K562 (cell line): ENCODE measurements around the gene C5orf24. TPM values are rescaled to one million over a fixed set of nuclear protein-coding genes. Genes with fewer than 3 reads are reported as not detected.

Experiments
- BACH1 ChIP-seq: fragments of 200-800 bp; sonication (Bioruptor generic); IDR thresholded peaks from 2 replicates; pipeline ENCODE4 v1.6.1; 2016; ENCODE audit warnings: missing genetic modification characterization, missing compliant biosample characterization
- BRD9 ChIP-seq: fragments of 450-650 bp; IDR thresholded peaks from 2 replicates; pipeline ENCODE4 v1.6.1; 2018; ENCODE audit warnings: low read depth; ENCODE audit not compliant: partially characterized antibody
- CBX3 ChIP-seq, 2 experiments: IDR thresholded peaks; 1 replicate in 1 of 2; 2 replicates in 1 of 2; pipeline ENCODE4 v1.6.1; 2012; ENCODE audit warnings: inconsistent platforms in 2 of 2, low read length in 2 of 2, borderline replicate concordance in 1 of 2, control low read depth in 1 of 2
- CGGBP1 ChIP-seq: fragments of 250-450 bp; sonication (Bioruptor Pico); IDR thresholded peaks from 2 replicates; pipeline ENCODE4 v1.9.0; 2021; ENCODE audit warnings: mild to moderate bottlenecking
- FIP1L1 ChIP-seq: fragments of 200-400 bp; formaldehyde crosslinking; IDR thresholded peaks from 2 replicates; pipeline ENCODE4 v1.6.1; 2018; ENCODE audit warnings: mild to moderate bottlenecking, low read depth, low read length; ENCODE audit not compliant: poor library complexity, severe bottlenecking
- HNRNPH1 ChIP-seq: fragments of 200-400 bp; formaldehyde crosslinking; optimal IDR thresholded peaks from 2 replicates; pipeline ENCODE3; 2017; ENCODE audit warnings: low read depth, mild to moderate bottlenecking, low read length, moderate library complexity
- HOXB6 ChIP-seq: fragments of 250-450 bp; sonication (Bioruptor Pico); IDR thresholded peaks from 2 replicates; pipeline ENCODE4 v1.5.1; 2022; ENCODE audit warnings: mild to moderate bottlenecking, borderline replicate concordance
- KAT8 ChIP-seq: fragments of 450-650 bp; IDR thresholded peaks from 2 replicates; pipeline ENCODE4 v1.6.1; 2016; ENCODE audit warnings: low read depth, mild to moderate bottlenecking
- MCM5 ChIP-seq: fragments of 450-650 bp; IDR thresholded peaks from 2 replicates; pipeline ENCODE4 v1.6.1; 2016; ENCODE audit warnings: low read depth
- PHB ChIP-seq: fragments of 250-450 bp; sonication (Bioruptor Pico); IDR thresholded peaks from 2 replicates; pipeline ENCODE4 v1.5.0; 2021
- POLR2AphosphoS5 ChIP-seq: IDR thresholded peaks from 2 replicates; pipeline ENCODE4 v1.6.1; 2011; ENCODE audit warnings: mild to moderate bottlenecking, low read depth, low read length, moderate library complexity; ENCODE audit not compliant: control insufficient read depth, insufficient read depth
- PTRF ChIP-seq: fragments of 450-650 bp; IDR thresholded peaks from 2 replicates; pipeline ENCODE4 v1.6.1; 2016; ENCODE audit warnings: mild to moderate bottlenecking, missing genetic modification characterization, missing compliant biosample characterization
- SP2 ChIP-seq: IDR thresholded peaks from 2 replicates; pipeline ENCODE4 v1.6.1; 2011; ENCODE audit warnings: mild to moderate bottlenecking, low read depth, low read length, moderate library complexity; ENCODE audit not compliant: poor library complexity, severe bottlenecking; ENCODE audit errors: extremely low read depth
- SUPT5H ChIP-seq: fragments of 450-650 bp; IDR thresholded peaks from 2 replicates; pipeline ENCODE4 v1.6.1; 2016
- TAF7 ChIP-seq: fragments of 450-650 bp; IDR thresholded peaks from 2 replicates; pipeline ENCODE4 v1.6.1; 2016; ENCODE audit warnings: missing genetic modification characterization, missing compliant biosample characterization
- TEAD4 ChIP-seq, 2 experiments: sonication (generic) in 1 of 2; formaldehyde crosslinking in 1 of 2; IDR thresholded peaks; 2 replicates each; pipeline versions ENCODE4 v1.6.1 to v1.8.0; 2012 to 2022; ENCODE audit warnings: borderline replicate concordance in 1 of 2, inconsistent platforms in 1 of 2, low read length in 1 of 2, mild to moderate bottlenecking in 1 of 2, missing genetic modification reagents in 1 of 2
- ZBTB2 ChIP-seq: fragments of 450-650 bp; IDR thresholded peaks from 2 replicates; pipeline ENCODE4 v1.6.1; 2016; ENCODE audit warnings: antibody characterized with exemption
- ZNF232 ChIP-seq: sonication (generic); formaldehyde crosslinking; IDR thresholded peaks from 2 replicates; pipeline ENCODE4 v1.8.0; 2022; ENCODE audit warnings: mild to moderate bottlenecking, missing genetic modification reagents
- ZNF431 ChIP-seq: sonication (generic); formaldehyde crosslinking; IDR thresholded peaks from 2 replicates; pipeline ENCODE4 v1.8.0; 2022; ENCODE audit warnings: mild to moderate bottlenecking, missing genetic modification reagents
- ZNF551 ChIP-seq: fragments of 250-450 bp; sonication (Bioruptor Pico); IDR thresholded peaks from 2 replicates; pipeline ENCODE4 v1.5.0; 2021; ENCODE audit warnings: mild to moderate bottlenecking, moderate library complexity
- ZNF830 ChIP-seq: fragments of 250-450 bp; sonication (Bioruptor Pico); IDR thresholded peaks from 2 replicates; pipeline ENCODE4 v1.5.0; 2021; ENCODE audit warnings: mild to moderate bottlenecking
- polyA plus RNA-seq, 8 experiments: library from polyadenylated mRNA; depleted of rRNA in 4 of 8; stranded (reverse) in 5 of 8; unstranded in 3 of 8; fragments of >200 nt; fragmentation: Nextera tagmentation in 2 of 8; fragmentation: Illumina TruSeq in 1 of 8; extraction: Ambion mirVana in 2 of 8; extraction: Trizol in 1 of 8; gene quantifications; 2 replicates each; pipeline versions ENCODE4 v1.2.1 to v1.2.3, GENCODE V29; 2011 to 2014; ENCODE audit warnings: inconsistent platforms in 1 of 8, missing spikeins in 1 of 8
- total RNA-seq, 7 experiments: library from RNA; depleted of rRNA in 6 of 7; stranded (reverse); fragments of >200 nt in 6 of 7; fragmentation: Illumina TruSeq in 2 of 7; extraction: Trizol in 2 of 7; gene quantifications; 2 replicates each; pipeline versions ENCODE4 v1.2.1 to v1.2.3, GENCODE V29; 2011 to 2021; ENCODE audit warnings: low replicate concordance in 1 of 7
- TF ChIP-seq, protein P1 (sequence below): sonication (generic); formaldehyde crosslinking; IDR thresholded peaks from 2 replicates; pipeline ENCODE4 v1.8.0; 2022; ENCODE audit warnings: mild to moderate bottlenecking, missing genetic modification reagents
- TF ChIP-seq, protein P2 (sequence below): fragments of 250-450 bp; sonication (Bioruptor Pico); IDR thresholded peaks from 2 replicates; pipeline ENCODE4 v1.4.0; 2020; ENCODE audit warnings: mild to moderate bottlenecking
- TF ChIP-seq, protein P3 (sequence below): conservative IDR thresholded peaks from 2 replicates; pipeline ENCODE4 v1.6.1; 2011; ENCODE audit warnings: low read depth, mild to moderate bottlenecking, low read length; ENCODE audit not compliant: control insufficient read depth

C5orf24 gene
- total and polyA plus RNA-seq, 9 of the 15 experiments (the other 6 are each of a cell fraction or from before 2014, with no cell fraction given) = 8.9 to 38.6 (median 28.4) TPM

- TF ChIP-seq BACH1 (tag) (no peak), TAF7 (no peak), ZNF551 (CRISPR knock-in tag) (no peak), PHB (CRISPR knock-in tag) (no peak), FIP1L1 (peak; percentile 97), ZBTB2 (no peak), SUPT5H (peak; percentile 38; the same call in 1 of the 2 replicates), TEAD4 (IDR thresholded peaks at IDR 0.05; ENCODE audit: low read length) (no peak), TEAD4 (CRISPR knock-in tag; IDR thresholded peaks at IDR 0.05; ENCODE audit: borderline replicate concordance) (no peak), CGGBP1 (CRISPR knock-in tag) (no peak), ZNF431 (CRISPR knock-in tag) (no peak), BRD9 (no peak), KAT8 (no peak), MCM5 (no peak), HNRNPH1 (no peak), CBX3 (IDR thresholded peaks at IDR 0.05; ENCODE audit: borderline replicate concordance in 1 of 2, low read length in 2 of 2) (no peak), POLR2AphosphoS5 (no peak; the same call in 1 of the 2 replicates), SP2 (no peak), PTRF (tag) (no peak), HOXB6 (CRISPR knock-in tag) (no peak), ZNF232 (CRISPR knock-in tag) (no peak), ZNF830 (CRISPR knock-in tag) (no peak)
- TF ChIP-seq, protein P1, sequence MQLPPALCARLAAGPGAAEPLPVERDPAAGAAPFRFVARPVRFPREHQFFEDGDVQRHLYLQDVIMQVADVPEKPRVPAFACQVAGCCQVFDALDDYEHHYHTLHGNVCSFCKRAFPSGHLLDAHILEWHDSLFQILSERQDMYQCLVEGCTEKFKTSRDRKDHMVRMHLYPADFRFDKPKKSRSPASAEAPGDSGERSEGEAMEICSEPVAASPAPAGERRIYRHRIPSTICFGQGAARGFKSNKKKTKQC (CRISPR knock-in tag) = no peak; the same call in 1 of the 2 replicates
- TF ChIP-seq, protein P2, sequence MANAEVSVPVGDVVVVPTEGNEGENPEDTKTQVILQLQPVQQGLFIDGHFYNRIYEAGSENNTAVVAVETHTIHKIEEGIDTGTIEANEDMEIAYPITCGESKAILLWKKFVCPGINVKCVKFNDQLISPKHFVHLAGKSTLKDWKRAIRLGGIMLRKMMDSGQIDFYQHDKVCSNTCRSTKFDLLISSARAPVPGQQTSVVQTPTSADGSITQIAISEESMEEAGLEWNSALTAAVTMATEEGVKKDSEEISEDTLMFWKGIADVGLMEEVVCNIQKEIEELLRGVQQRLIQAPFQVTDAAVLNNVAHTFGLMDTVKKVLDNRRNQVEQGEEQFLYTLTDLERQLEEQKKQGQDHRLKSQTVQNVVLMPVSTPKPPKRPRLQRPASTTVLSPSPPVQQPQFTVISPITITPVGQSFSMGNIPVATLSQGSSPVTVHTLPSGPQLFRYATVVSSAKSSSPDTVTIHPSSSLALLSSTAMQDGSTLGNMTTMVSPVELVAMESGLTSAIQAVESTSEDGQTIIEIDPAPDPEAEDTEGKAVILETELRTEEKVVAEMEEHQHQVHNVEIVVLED = peak; percentile 52
- TF ChIP-seq, protein P3, sequence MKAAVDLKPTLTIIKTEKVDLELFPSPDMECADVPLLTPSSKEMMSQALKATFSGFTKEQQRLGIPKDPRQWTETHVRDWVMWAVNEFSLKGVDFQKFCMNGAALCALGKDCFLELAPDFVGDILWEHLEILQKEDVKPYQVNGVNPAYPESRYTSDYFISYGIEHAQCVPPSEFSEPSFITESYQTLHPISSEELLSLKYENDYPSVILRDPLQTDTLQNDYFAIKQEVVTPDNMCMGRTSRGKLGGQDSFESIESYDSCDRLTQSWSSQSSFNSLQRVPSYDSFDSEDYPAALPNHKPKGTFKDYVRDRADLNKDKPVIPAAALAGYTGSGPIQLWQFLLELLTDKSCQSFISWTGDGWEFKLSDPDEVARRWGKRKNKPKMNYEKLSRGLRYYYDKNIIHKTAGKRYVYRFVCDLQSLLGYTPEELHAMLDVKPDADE = peak; percentile 62; the same call in 1 of the 2 replicates
These were observed 59.0 kb downstream of the C5orf24 start, which contains the start of gene PCBD2 (continued) for GRCh38 chr5:134904610-134905245.
